A673 (cell line): ENCODE data around the gene TTLL5. TPM values are rescaled to one million over a fixed set of nuclear protein-coding genes. Genes with fewer than 3 reads are reported as not detected.

Source experiments
- BruUV-seq: library from RNA; stranded (reverse); fragments of 400-500 nt; replicated peaks from 2 replicates; lab custom pipeline; 2021; lab: Mats Ljungman, UMichigan
- CTCF ChIA-PET: fragments of 300-600 bp; sonication (Branson Sonifier 250); formaldehyde crosslinking; loops from one replicate; lab custom pipeline; 2022; ENCODE audit warnings: antibody characterized with exemption; lab: Charles Lee
- POLR2A ChIA-PET: fragments of 300-600 bp; sonication (Branson Sonifier 250); formaldehyde crosslinking; loops from one replicate; lab custom pipeline; 2022; ENCODE audit warnings: antibody characterized with exemption; ENCODE audit not compliant: low non-redundant PET; lab: Charles Lee
- DNase-seq: peaks from one replicate; pipeline ENCODE4 v3.0.0-alpha.2; 2015; ENCODE audit warnings: low spot score
- H3K27ac ChIP-seq: fragments of 200-600 bp; sonication (generic); 2 replicates; pipeline ENCODE4 v1.5.1; 2016; ENCODE audit warnings: mixed run types, low read depth, mild to moderate bottlenecking, mixed read lengths, antibody characterized with exemption, low read length; ENCODE audit not compliant: poor library complexity, severe bottlenecking
- H3K27me3 ChIP-seq: fragments of 200-600 bp; sonication (generic); replicated peaks from 2 replicates; pipeline ENCODE4 v1.6.1; 2017; ENCODE audit warnings: mixed run types, low read depth, mild to moderate bottlenecking, mixed read lengths, antibody characterized with exemption, low read length; ENCODE audit not compliant: insufficient read depth, poor library complexity
- H3K36me3 ChIP-seq: fragments of 200-600 bp; sonication (generic); 2 replicates; pipeline ENCODE4 v1.6.1; 2016; ENCODE audit warnings: mixed run types, mild to moderate bottlenecking, mixed read lengths, antibody characterized with exemption, low read length; ENCODE audit not compliant: insufficient read depth, poor library complexity, severe bottlenecking
- H3K4me1 ChIP-seq: fragments of 200-600 bp; sonication (generic); 2 replicates; pipeline ENCODE4 v1.6.1; 2017; ENCODE audit warnings: mixed run types, mild to moderate bottlenecking, mixed read lengths, antibody characterized with exemption, low read length; ENCODE audit not compliant: insufficient read depth, poor library complexity, severe bottlenecking
- H3K4me3 ChIP-seq: fragments of 200-600 bp; sonication (generic); 2 replicates; pipeline ENCODE4 v1.5.1; 2016; ENCODE audit warnings: low read depth, mixed run types, mild to moderate bottlenecking, mixed read lengths, low read length; ENCODE audit not compliant: poor library complexity, severe bottlenecking
- H3K9me3 ChIP-seq: fragments of 200-600 bp; sonication (generic); 2 replicates; pipeline ENCODE4 v1.6.1; 2016; ENCODE audit warnings: mixed run types, low read depth, mild to moderate bottlenecking, mixed read lengths, antibody characterized with exemption, low read length; ENCODE audit not compliant: poor library complexity, severe bottlenecking
- CTCF ChIP-seq: fragments of 300-800, 200-600 bp; sonication (generic); conservative IDR thresholded peaks from 2 replicates; pipeline ENCODE4 v1.5.1; 2017; ENCODE audit warnings: low read depth, mild to moderate bottlenecking, antibody characterized with exemption, low read length, moderate library complexity, mixed read lengths
- EZH2 ChIP-seq: fragments of 200-600 bp; sonication (generic); IDR thresholded peaks from 2 replicates; pipeline ENCODE4 v1.6.1; 2017; ENCODE audit warnings: borderline replicate concordance, low read depth, mild to moderate bottlenecking, mixed read lengths, antibody characterized with exemption, low read length; ENCODE audit not compliant: poor library complexity, severe bottlenecking
- intact Hi-C: fragments of 100-400 bp; cut with micrococcal nuclease; formaldehyde crosslinking; loops from one replicate; pipeline ENCODE4 v1.10.0; 2022; ENCODE audit not compliant: unreplicated experiment
- total RNA-seq: library from RNA; stranded (reverse); gene quantifications from 2 replicates; pipeline ENCODE4 v1.2.3, GENCODE V29; 2021

The TTLL5 gene
- total RNA-seq, 1 experiment from 2014 or later, result 56.7 TPM

DNA sequence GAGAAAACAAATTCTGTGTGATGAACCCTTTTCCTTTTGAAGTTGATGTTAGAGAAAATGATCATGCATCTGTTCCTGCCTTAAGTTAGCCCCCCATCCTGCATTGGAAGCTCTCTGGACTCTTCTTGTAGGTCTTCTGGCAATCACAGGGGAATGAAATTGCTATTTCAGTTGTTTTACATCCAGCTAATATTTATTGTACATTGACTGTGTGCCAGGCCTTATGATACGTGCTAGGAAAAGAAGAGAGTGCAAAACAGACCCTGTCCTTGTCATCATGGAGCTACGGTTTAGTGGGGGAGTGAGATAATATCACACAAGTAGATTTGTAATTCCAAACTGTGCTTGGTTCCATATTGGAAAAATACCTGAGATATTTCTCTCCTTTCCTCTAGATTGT lies 202.2 kb downstream of the TTLL5 start:
- peaks cover 4% of the 10 kb centered on the region for H3K4me1 ChIP-seq
- H3K4me3 ChIP-seq, result no peak overlapping the region
- BruUV-seq, result no TSS peak
- DNase-seq, result no peak
- ChIA-PET CTCF (no interaction called here), POLR2A (no interaction called here)
- no peaks in the 10 kb centered on the region for H3K27me3 ChIP-seq
- intact Hi-C loops, result no loop called here
- no peaks in the 10 kb centered on the region for H3K36me3 ChIP-seq
- TF ChIP-seq EZH2 (no peak), CTCF (no peak)
- no peak overlapping the region for H3K27ac ChIP-seq
- no peaks in the 10 kb centered on the region for H3K9me3 ChIP-seq

DNA sequence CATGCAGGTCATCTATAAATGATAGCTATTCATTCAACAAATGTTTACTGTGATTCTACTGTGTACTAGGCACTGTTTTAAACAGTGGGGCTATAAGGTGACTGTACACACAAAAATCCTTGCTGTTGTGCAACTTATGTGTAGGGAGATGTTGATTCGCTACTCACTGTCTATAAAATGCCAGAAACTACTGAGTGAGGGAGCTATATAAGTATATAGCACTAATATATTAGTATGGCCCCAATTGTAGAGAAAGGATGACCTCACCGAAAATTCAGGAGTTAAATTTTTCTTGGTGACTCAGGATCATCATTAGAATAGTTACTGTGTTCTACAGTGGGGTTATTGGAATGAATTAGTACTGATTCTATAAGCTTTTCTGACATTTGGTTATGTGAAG lies 203.3 kb downstream of the TTLL5 start:
- Histone ChIP-seq H3K27me3 (no peaks in the 10 kb centered on the region), H3K9me3 (no peaks in the 10 kb centered on the region), H3K4me3 (no peak overlapping the region), H3K27ac (no peak overlapping the region), H3K36me3 (no peaks in the 10 kb centered on the region), H3K4me1 (peaks cover 9% of the 10 kb centered on the region)
- no peak for TF ChIP-seq EZH2
- no peak for DNase-seq
- intact Hi-C loops, result no loop called here
- CTCF ChIA-PET, result no interaction called here
- BruUV-seq, result no TSS peak
- POLR2A ChIA-PET, result no interaction called here

DNA sequence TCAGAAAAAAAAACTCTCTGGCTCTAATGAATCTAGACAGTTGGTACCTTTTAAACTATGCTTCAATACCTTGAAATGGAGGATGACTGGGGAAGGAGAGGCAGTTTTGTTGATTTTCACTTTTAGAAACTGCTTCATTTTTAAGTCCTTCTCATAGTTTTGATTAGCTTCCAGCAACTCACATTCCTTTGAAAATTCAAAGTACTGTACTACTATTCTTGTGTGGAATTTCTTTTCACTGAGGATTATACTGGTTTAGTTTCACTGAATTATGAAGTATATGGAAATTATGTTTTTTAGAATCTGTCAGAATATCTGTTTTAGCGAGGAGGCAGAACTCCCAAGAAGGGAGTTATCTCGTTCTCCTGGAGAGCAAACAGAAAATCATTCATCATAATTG lies 204.5 kb downstream of the TTLL5 start:
- BruUV-seq, result no TSS peak
- no peak overlapping the region for H3K27ac ChIP-seq
- H3K36me3 ChIP-seq, result no peaks in the 10 kb centered on the region
- no peak overlapping the region for H3K4me3 ChIP-seq
- ChIA-PET POLR2A (interaction anchor here (0.6 kb wide), 1 partner anchor 21 kb away, joined by 6 read pairs; no protein-coding TSS in a partner anchor), CTCF (no interaction called here)
- TF ChIP-seq CTCF, result no peak
- no peak for TF ChIP-seq EZH2
- DNase-seq, result no peak
- intact Hi-C loops, result no loop called here
- H3K9me3 ChIP-seq, result no peaks in the 10 kb centered on the region
- H3K4me1 ChIP-seq, result peaks cover 9% of the 10 kb centered on the region
- H3K27me3 ChIP-seq, result no peaks in the 10 kb centered on the region

- Histone ChIP-seq H3K4me3 (no peak overlapping the region), H3K36me3 (no peaks in the 10 kb centered on the region), H3K27me3 (no peaks in the 10 kb centered on the region), H3K9me3 (no peaks in the 10 kb centered on the region), H3K27ac (no peak overlapping the region), H3K4me1 (peaks cover 9% of the 10 kb centered on the region)
- ChIA-PET POLR2A (no interaction called here), CTCF (no interaction called here)
- BruUV-seq, result no TSS peak
- no peak for DNase-seq
- intact Hi-C loops, result no loop called here
- TF ChIP-seq CTCF (no peak), EZH2 (no peak)
These were observed 205.9 kb downstream of the TTLL5 start for GRCh38 chr14:75866970-75867369.
